GM19043 (cell line): ENCODE measurements around the gene SH3RF3.
A peak's percentile ranks its signal among the peaks of the same experiment; 100 is the strongest.

Experiments
- ATAC-seq: cut with Tn5 transposase; IDR thresholded peaks from one replicate; pipeline ENCODE4 v1.9.1; 2021; ENCODE audit warnings: low read depth; ENCODE audit not compliant: unreplicated experiment

SH3RF3 gene

GRCh38 chr2:109501461-109501860 is 372.5 kb downstream of the SH3RF3 start:
- ATAC-seq: no peak

GRCh38 chr2:109503191-109503590 is 374.2 kb downstream of the SH3RF3 start:
- ATAC-seq: no peak

- ATAC-seq: no peak
These were observed 378.2 kb downstream of the SH3RF3 start for GRCh38 chr2:109507217-109507616.

GRCh38 chr2:109507828-109508227 is 378.8 kb downstream of the SH3RF3 start:
- no peak for ATAC-seq

GRCh38 chr2:109508556-109508955 is 379.6 kb downstream of the SH3RF3 start:
- no peak for ATAC-seq

GRCh38 chr2:109510136-109511028 is 381.4 kb downstream of the SH3RF3 start:
- no peak for ATAC-seq

- ATAC-seq: no peak
These were observed 382.2 kb downstream of the SH3RF3 start for GRCh38 chr2:109511168-109511567.

- no peak for ATAC-seq
These were observed 383.1 kb downstream of the SH3RF3 start for GRCh38 chr2:109512076-109512475.

GRCh38 chr2:109513230-109513629 is 384.2 kb downstream of the SH3RF3 start:
- ATAC-seq: no peak

GRCh38 chr2:109513749-109514588 is 385.0 kb downstream of the SH3RF3 start:
- peak; percentile 35 for ATAC-seq

GRCh38 chr2:109514857-109515256 is 385.9 kb downstream of the SH3RF3 start:
- no peak for ATAC-seq

GRCh38 chr2:109516445-109517117 is 387.6 kb downstream of the SH3RF3 start:
- ATAC-seq: no peak

GRCh38 chr2:109517118-109517889 is 388.3 kb downstream of the SH3RF3 start:
- no peak for ATAC-seq

- no peak for ATAC-seq
These were observed 390.5 kb downstream of the SH3RF3 start for GRCh38 chr2:109519513-109519912.

GRCh38 chr2:109521233-109522062 is 392.4 kb downstream of the SH3RF3 start:
- no peak for ATAC-seq

- no peak for ATAC-seq
These were observed 393.0 kb downstream of the SH3RF3 start for GRCh38 chr2:109522063-109522374.

GRCh38 chr2:109523121-109523520 is 394.1 kb downstream of the SH3RF3 start:
- no peak for ATAC-seq

- no peak for ATAC-seq
These were observed 394.7 kb downstream of the SH3RF3 start for GRCh38 chr2:109523536-109524361.

- ATAC-seq: no peak
These were observed 396.8 kb downstream of the SH3RF3 start for GRCh38 chr2:109525836-109526235.
